WTC11 (cell line): Measurements from ENCODE around the gene CNTNAP2. TPM values are rescaled to one million over a fixed set of nuclear protein-coding genes. Genes with fewer than 3 reads are reported as not detected.
"Not testable (repeated sequence)": the region's sequence is repeated elsewhere in the genome, so short reads cannot be mapped to it uniquely, and the experiment has no call there.

Experiments
- ATAC-seq: fragments of 200-7000 bp; cut with Tn5 transposase; 2 replicates; pipeline ENCODE4 v1.10.0; 2021; ENCODE audit warnings: mild to moderate bottlenecking, moderate library complexity
- CTCF ChIA-PET: fragments of 300-600 bp; sonication (Branson Sonifier 250); formaldehyde crosslinking; loops from one replicate; lab custom pipeline; 2021; ENCODE audit warnings: antibody characterized with exemption; lab: Charles Lee
- POLR2A ChIA-PET: fragments of 350-600 bp; sonication (Branson Sonifier 250); formaldehyde crosslinking; loops from one replicate; lab custom pipeline; 2021; ENCODE audit warnings: antibody characterized with exemption; lab: Charles Lee
- DNase-seq: peaks from one replicate; pipeline ENCODE4 v3.0.0; 2021; ENCODE audit warnings: low spot score
- H3K27ac Mint-ChIP-seq: 2 replicates; pipeline ENCODE4 v1.8.0; 2021; ENCODE audit warnings: mixed read lengths
- H3K27me3 Mint-ChIP-seq: 2 replicates; pipeline ENCODE4 v1.8.0; 2021; ENCODE audit warnings: low read depth, mild to moderate bottlenecking, moderate library complexity, mixed read lengths
- H3K36me3 Mint-ChIP-seq: 2 replicates; pipeline ENCODE4 v1.8.0; 2021; ENCODE audit warnings: mixed read lengths
- H3K4me1 Mint-ChIP-seq: 2 replicates; pipeline ENCODE4 v1.8.0; 2022; ENCODE audit warnings: mixed read lengths
- H3K4me3 Mint-ChIP-seq: 2 replicates; pipeline ENCODE4 v1.8.0; 2021; ENCODE audit warnings: mild to moderate bottlenecking, moderate library complexity, mixed read lengths
- H3K9me3 Mint-ChIP-seq: 2 replicates; pipeline ENCODE4 v1.8.0; 2021; ENCODE audit warnings: mixed read lengths
- MYBL2 ChIP-seq: sonication (generic); formaldehyde crosslinking; IDR thresholded peaks from 2 replicates; pipeline ENCODE4 v1.8.1; 2023; ENCODE audit warnings: mild to moderate bottlenecking, moderate library complexity, missing genetic modification reagents
- NFE2L1 ChIP-seq: sonication (generic); formaldehyde crosslinking; IDR thresholded peaks from 2 replicates; pipeline ENCODE4 v1.8.1; 2023; ENCODE audit warnings: missing genetic modification reagents
- OVOL2 ChIP-seq: fragments of 250-450 bp; sonication (Bioruptor Pico); IDR thresholded peaks from 2 replicates; pipeline ENCODE4 v1.9.0; 2021; ENCODE audit warnings: mild to moderate bottlenecking, borderline replicate concordance
- PRRX2 ChIP-seq: fragments of 250-450 bp; sonication (Bioruptor Pico); IDR thresholded peaks from 2 replicates; pipeline ENCODE4 v1.8.0; 2021; ENCODE audit warnings: mild to moderate bottlenecking
- SMAD3 ChIP-seq: sonication (generic); formaldehyde crosslinking; IDR thresholded peaks from 2 replicates; pipeline ENCODE4 v1.8.0; 2022; ENCODE audit warnings: missing genetic modification reagents, mild to moderate bottlenecking, borderline replicate concordance
- TP53 ChIP-seq: sonication (generic); formaldehyde crosslinking; IDR thresholded peaks from 2 replicates; pipeline ENCODE4 v1.8.1; 2023; ENCODE audit warnings: mild to moderate bottlenecking, missing genetic modification reagents
- total RNA-seq: library from RNA; stranded (reverse); gene quantifications from 3 replicates; pipeline ENCODE4 v1.2.3, GENCODE V29; 2021
- TF ChIP-seq, protein P1 (sequence below): sonication (generic); formaldehyde crosslinking; IDR thresholded peaks from 2 replicates; pipeline ENCODE4 v1.8.0; 2022; ENCODE audit warnings: missing genetic modification reagents
- TF ChIP-seq, protein P2 (sequence below): sonication (generic); formaldehyde crosslinking; IDR thresholded peaks from 2 replicates; pipeline ENCODE4 v1.8.1; 2022; ENCODE audit warnings: mild to moderate bottlenecking, moderate library complexity, missing genetic modification reagents
- TF ChIP-seq, protein P3 (sequence below): sonication (generic); formaldehyde crosslinking; IDR thresholded peaks from 2 replicates; pipeline ENCODE4 v1.8.0; 2023; ENCODE audit warnings: missing genetic modification reagents, mild to moderate bottlenecking, borderline replicate concordance
- TF ChIP-seq, protein P4 (sequence below): sonication (generic); formaldehyde crosslinking; IDR thresholded peaks from 2 replicates; pipeline ENCODE4 v1.8.1; 2022; ENCODE audit warnings: mild to moderate bottlenecking, missing genetic modification reagents, moderate library complexity, borderline replicate concordance

Gene CNTNAP2
- total RNA-seq, 1 experiment from 2014 or later, result 63.8 TPM

DNA sequence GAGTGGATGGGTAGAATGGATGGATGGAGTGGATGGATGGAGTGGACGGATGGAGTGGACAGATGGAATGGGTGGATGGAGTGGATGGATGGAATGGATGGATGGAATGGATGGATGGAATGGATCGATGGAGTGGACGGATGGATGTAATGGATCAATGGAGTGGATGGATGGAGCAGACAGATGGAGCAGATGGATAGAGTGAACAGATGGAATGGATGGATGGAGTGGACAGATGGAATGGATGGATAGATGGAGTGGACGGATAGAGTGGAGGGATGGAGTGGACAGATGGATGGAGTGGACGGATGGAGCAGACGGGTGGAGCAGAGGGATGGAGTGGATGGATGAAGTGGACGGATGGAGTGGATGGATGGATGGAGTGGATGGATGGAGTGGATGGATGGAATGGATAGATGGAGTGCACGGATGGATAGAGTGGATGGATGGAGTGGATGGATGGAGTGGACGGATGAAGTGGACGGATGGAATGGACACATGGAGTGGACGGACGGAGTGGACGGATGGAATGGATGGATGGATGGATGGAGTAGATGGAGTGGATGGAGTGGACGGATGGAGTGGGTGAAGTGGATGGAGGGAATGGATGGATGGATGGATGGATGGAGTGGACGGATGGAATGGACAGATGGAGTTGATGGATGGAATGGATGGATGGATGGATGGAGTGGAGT is 2213.7 kb downstream of the CNTNAP2 start:
- Mint-ChIP-seq H3K4me3 (no peak overlapping the region), H3K4me1 (peaks cover 14% of the 10 kb centered on the region), H3K9me3 (peaks cover 31% of the 10 kb centered on the region), H3K27me3 (peaks cover 4% of the 10 kb centered on the region), H3K27ac (no peak overlapping the region), H3K36me3 (peaks cover 20% of the 10 kb centered on the region)
- ATAC-seq (no peak), DNase-seq (no peak)
- POLR2A ChIA-PET, result no interaction called here
- CTCF ChIA-PET, result no interaction called here
- TF ChIP-seq OVOL2 (CRISPR knock-in tag), result no peak
- TF ChIP-seq PRRX2 (CRISPR knock-in tag), result no peak
- no peak for TF ChIP-seq NFE2L1 (CRISPR knock-in tag)
- TF ChIP-seq, protein P1, sequence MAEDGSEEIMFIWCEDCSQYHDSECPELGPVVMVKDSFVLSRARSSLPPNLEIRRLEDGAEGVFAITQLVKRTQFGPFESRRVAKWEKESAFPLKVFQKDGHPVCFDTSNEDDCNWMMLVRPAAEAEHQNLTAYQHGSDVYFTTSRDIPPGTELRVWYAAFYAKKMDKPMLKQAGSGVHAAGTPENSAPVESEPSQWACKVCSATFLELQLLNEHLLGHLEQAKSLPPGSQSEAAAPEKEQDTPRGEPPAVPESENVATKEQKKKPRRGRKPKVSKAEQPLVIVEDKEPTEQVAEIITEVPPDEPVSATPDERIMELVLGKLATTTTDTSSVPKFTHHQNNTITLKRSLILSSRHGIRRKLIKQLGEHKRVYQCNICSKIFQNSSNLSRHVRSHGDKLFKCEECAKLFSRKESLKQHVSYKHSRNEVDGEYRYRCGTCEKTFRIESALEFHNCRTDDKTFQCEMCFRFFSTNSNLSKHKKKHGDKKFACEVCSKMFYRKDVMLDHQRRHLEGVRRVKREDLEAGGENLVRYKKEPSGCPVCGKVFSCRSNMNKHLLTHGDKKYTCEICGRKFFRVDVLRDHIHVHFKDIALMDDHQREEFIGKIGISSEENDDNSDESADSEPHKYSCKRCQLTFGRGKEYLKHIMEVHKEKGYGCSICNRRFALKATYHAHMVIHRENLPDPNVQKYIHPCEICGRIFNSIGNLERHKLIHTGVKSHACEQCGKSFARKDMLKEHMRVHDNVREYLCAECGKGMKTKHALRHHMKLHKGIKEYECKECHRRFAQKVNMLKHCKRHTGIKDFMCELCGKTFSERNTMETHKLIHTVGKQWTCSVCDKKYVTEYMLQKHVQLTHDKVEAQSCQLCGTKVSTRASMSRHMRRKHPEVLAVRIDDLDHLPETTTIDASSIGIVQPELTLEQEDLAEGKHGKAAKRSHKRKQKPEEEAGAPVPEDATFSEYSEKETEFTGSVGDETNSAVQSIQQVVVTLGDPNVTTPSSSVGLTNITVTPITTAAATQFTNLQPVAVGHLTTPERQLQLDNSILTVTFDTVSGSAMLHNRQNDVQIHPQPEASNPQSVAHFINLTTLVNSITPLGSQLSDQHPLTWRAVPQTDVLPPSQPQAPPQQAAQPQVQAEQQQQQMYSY (CRISPR knock-in tag), result 0 out of 2 replicates have a peak, but pooled peaks have one; percentile 35
- TF ChIP-seq, protein P2, sequence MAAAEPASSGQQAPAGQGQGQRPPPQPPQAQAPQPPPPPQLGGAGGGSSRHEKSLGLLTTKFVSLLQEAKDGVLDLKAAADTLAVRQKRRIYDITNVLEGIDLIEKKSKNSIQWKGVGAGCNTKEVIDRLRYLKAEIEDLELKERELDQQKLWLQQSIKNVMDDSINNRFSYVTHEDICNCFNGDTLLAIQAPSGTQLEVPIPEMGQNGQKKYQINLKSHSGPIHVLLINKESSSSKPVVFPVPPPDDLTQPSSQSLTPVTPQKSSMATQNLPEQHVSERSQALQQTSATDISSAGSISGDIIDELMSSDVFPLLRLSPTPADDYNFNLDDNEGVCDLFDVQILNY, result no peak
- TF ChIP-seq, protein P3, sequence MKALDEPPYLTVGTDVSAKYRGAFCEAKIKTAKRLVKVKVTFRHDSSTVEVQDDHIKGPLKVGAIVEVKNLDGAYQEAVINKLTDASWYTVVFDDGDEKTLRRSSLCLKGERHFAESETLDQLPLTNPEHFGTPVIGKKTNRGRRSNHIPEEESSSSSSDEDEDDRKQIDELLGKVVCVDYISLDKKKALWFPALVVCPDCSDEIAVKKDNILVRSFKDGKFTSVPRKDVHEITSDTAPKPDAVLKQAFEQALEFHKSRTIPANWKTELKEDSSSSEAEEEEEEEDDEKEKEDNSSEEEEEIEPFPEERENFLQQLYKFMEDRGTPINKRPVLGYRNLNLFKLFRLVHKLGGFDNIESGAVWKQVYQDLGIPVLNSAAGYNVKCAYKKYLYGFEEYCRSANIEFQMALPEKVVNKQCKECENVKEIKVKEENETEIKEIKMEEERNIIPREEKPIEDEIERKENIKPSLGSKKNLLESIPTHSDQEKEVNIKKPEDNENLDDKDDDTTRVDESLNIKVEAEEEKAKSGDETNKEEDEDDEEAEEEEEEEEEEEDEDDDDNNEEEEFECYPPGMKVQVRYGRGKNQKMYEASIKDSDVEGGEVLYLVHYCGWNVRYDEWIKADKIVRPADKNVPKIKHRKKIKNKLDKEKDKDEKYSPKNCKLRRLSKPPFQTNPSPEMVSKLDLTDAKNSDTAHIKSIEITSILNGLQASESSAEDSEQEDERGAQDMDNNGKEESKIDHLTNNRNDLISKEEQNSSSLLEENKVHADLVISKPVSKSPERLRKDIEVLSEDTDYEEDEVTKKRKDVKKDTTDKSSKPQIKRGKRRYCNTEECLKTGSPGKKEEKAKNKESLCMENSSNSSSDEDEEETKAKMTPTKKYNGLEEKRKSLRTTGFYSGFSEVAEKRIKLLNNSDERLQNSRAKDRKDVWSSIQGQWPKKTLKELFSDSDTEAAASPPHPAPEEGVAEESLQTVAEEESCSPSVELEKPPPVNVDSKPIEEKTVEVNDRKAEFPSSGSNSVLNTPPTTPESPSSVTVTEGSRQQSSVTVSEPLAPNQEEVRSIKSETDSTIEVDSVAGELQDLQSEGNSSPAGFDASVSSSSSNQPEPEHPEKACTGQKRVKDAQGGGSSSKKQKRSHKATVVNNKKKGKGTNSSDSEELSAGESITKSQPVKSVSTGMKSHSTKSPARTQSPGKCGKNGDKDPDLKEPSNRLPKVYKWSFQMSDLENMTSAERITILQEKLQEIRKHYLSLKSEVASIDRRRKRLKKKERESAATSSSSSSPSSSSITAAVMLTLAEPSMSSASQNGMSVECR (CRISPR knock-in tag), result no peak
- TF ChIP-seq TP53 (CRISPR knock-in tag), result no peak
- no peak for TF ChIP-seq SMAD3

DNA sequence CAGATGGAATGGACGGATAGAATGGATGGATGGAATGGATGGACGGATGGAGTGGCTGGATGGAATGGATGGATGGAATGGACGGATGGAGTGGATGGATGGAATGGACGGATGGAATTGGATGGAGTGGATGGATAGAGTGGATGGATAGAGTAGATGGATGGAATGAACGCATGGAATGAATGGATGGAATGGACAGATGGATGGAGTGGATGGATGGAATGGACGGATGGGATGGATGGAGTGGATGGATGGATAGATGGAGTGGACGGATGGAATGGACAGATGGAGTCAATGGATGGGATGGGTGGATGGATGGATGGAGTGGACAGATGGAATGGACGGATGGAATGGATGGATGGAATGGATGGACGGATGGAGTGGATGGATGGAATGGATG is 2214.2 kb downstream of the CNTNAP2 start:
- ChIA-PET POLR2A (no interaction called here), CTCF (no interaction called here)
- peaks cover 31% of the 10 kb centered on the region for H3K9me3 Mint-ChIP-seq
- no peak for DNase-seq
- no peak overlapping the region for H3K4me3 Mint-ChIP-seq
- peaks cover 4% of the 10 kb centered on the region for H3K27me3 Mint-ChIP-seq
- no peak overlapping the region for H3K27ac Mint-ChIP-seq
- peaks cover 20% of the 10 kb centered on the region for H3K36me3 Mint-ChIP-seq
- no peak for TF ChIP-seq MYBL2 (CRISPR knock-in tag)
- TF ChIP-seq, protein P1 (CRISPR knock-in tag), result peak; percentile 7; the same call in 1 of the 2 replicates
- TF ChIP-seq, protein P4, sequence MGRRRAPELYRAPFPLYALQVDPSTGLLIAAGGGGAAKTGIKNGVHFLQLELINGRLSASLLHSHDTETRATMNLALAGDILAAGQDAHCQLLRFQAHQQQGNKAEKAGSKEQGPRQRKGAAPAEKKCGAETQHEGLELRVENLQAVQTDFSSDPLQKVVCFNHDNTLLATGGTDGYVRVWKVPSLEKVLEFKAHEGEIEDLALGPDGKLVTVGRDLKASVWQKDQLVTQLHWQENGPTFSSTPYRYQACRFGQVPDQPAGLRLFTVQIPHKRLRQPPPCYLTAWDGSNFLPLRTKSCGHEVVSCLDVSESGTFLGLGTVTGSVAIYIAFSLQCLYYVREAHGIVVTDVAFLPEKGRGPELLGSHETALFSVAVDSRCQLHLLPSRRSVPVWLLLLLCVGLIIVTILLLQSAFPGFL (CRISPR knock-in tag), result no peak
- H3K4me1 Mint-ChIP-seq, result peaks cover 19% of the 10 kb centered on the region
- ATAC-seq, result no peak

DNA sequence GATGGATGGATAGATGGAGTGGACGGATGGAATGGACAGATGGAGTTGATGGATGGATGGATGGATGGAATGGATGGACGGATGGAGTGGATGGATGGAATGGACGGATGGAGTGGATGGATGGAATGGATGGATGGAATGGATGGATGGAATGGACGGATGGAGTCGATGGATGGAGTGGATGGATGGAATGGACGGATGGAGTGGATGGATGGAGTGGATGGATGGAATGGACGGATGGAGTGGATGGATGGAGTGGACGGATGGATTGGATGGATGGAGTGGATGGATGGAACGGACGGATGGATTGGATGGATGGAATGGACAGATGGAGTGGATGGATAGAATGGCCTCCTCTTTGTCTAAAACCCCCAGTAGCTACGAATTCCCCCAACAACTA is 2214.9 kb downstream of the CNTNAP2 start:
- H3K36me3 Mint-ChIP-seq, result peaks cover 20% of the 10 kb centered on the region
- CTCF ChIA-PET, result not testable (repeated sequence)

More for the DNA sequence above, 2214.9 kb downstream of the CNTNAP2 start:
- H3K4me1 Mint-ChIP-seq, result peaks cover 26% of the 10 kb centered on the region
- POLR2A ChIA-PET, DNase-seq, H3K27ac Mint-ChIP-seq, H3K4me3 Mint-ChIP-seq, ATAC-seq, H3K27me3 Mint-ChIP-seq: not testable (repeated sequence)
- peaks cover 28% of the 10 kb centered on the region for H3K9me3 Mint-ChIP-seq
